Type B pancreatic cell (in vitro differentiated cells): Measurements from ENCODE around the gene POU2F2. TPM values are rescaled to one million over a fixed set of nuclear protein-coding genes. Genes with fewer than 3 reads are reported as not detected.

Source experiments
- DNase-seq: peaks from one replicate; pipeline ENCODE4 v3.0.0; 2021; ENCODE audit warnings: mixed read lengths; ENCODE audit not compliant: unreplicated experiment; ENCODE audit errors: extremely low spot score
- H3K27ac Mint-ChIP-seq: 2 replicates; pipeline ENCODE4 v1.8.0; 2021; ENCODE audit warnings: mild to moderate bottlenecking, mixed read lengths
- H3K27me3 Mint-ChIP-seq: 2 replicates; pipeline ENCODE4 v1.8.0; 2021; ENCODE audit warnings: mixed read lengths
- H3K36me3 Mint-ChIP-seq: 2 replicates; pipeline ENCODE4 v1.8.0; 2021; ENCODE audit warnings: mixed read lengths
- H3K4me1 Mint-ChIP-seq: one replicate; pipeline ENCODE4 v1.8.0; 2021; ENCODE audit warnings: mixed read lengths; ENCODE audit not compliant: unreplicated experiment
- H3K4me3 Mint-ChIP-seq: 2 replicates; pipeline ENCODE4 v1.8.0; 2021; ENCODE audit warnings: mild to moderate bottlenecking, mixed read lengths
- H3K9me3 Mint-ChIP-seq: 2 replicates; pipeline ENCODE4 v1.8.0; 2021; ENCODE audit warnings: mixed read lengths
- CTCF ChIP-seq: fragments of 200-600 bp; sonication (generic); conservative IDR thresholded peaks from 2 replicates; pipeline ENCODE4 v1.5.0; 2021; ENCODE audit warnings: antibody characterized with exemption, mild to moderate bottlenecking
- total RNA-seq: library from RNA; stranded (reverse); gene quantifications from 2 replicates; pipeline ENCODE4 v1.2.1, GENCODE V29; 2021; ENCODE audit warnings: low replicate concordance

Gene POU2F2
- total RNA-seq, 1 donor from 2014 or later = 1.7 TPM

GRCh38 chr19:42134535-42135070 is 2.4 kb upstream of the POU2F2 start:
- no peak for DNase-seq
- H3K4me3 Mint-ChIP-seq = no peak overlapping the region
- peaks cover 77% of the 10 kb centered on the region for H3K27me3 Mint-ChIP-seq
- TF ChIP-seq CTCF = no peak
- no peaks in the 10 kb centered on the region for H3K9me3 Mint-ChIP-seq
- no peaks in the 10 kb centered on the region for H3K36me3 Mint-ChIP-seq
- H3K4me1 Mint-ChIP-seq = no peaks in the 10 kb centered on the region
- no peak overlapping the region for H3K27ac Mint-ChIP-seq

GRCh38 chr19:42132851-42133528 is 744 bp upstream of the POU2F2 start:
- H3K4me3 Mint-ChIP-seq = peak overlapping the region; percentile 45
- H3K4me1 Mint-ChIP-seq = no peaks in the 10 kb centered on the region
- peaks cover 78% of the 10 kb centered on the region for H3K27me3 Mint-ChIP-seq
- no peaks in the 10 kb centered on the region for H3K36me3 Mint-ChIP-seq
- DNase-seq = peak; percentile 81
- peak; percentile 99 for TF ChIP-seq CTCF
- no peak overlapping the region for H3K27ac Mint-ChIP-seq
- no peaks in the 10 kb centered on the region for H3K9me3 Mint-ChIP-seq

- peaks cover 73% of the 10 kb centered on the region for H3K27me3 Mint-ChIP-seq
- H3K27ac Mint-ChIP-seq = no peak overlapping the region
- no peaks in the 10 kb centered on the region for H3K4me1 Mint-ChIP-seq
- TF ChIP-seq CTCF = no peak
- DNase-seq = no peak
- no peaks in the 10 kb centered on the region for H3K36me3 Mint-ChIP-seq
- H3K4me3 Mint-ChIP-seq = no peak overlapping the region
- H3K9me3 Mint-ChIP-seq = no peaks in the 10 kb centered on the region
These were observed 857 bp downstream of the POU2F2 start for GRCh38 chr19:42131149-42132029.

- no peaks in the 10 kb centered on the region for H3K36me3 Mint-ChIP-seq
- no peak overlapping the region for H3K4me3 Mint-ChIP-seq
- no peaks in the 10 kb centered on the region for H3K4me1 Mint-ChIP-seq
- TF ChIP-seq CTCF = no peak
- H3K9me3 Mint-ChIP-seq = no peaks in the 10 kb centered on the region
- no peak for DNase-seq
- H3K27ac Mint-ChIP-seq = no peak overlapping the region
- H3K27me3 Mint-ChIP-seq = peaks cover 73% of the 10 kb centered on the region
These were observed 2.0 kb downstream of the POU2F2 start for GRCh38 chr19:42130254-42130573.

- peaks cover 75% of the 10 kb centered on the region for H3K27me3 Mint-ChIP-seq
- H3K36me3 Mint-ChIP-seq = no peaks in the 10 kb centered on the region
- DNase-seq = no peak
- H3K27ac Mint-ChIP-seq = no peak overlapping the region
- no peaks in the 10 kb centered on the region for H3K4me1 Mint-ChIP-seq
- H3K4me3 Mint-ChIP-seq = no peak overlapping the region
- no peaks in the 10 kb centered on the region for H3K9me3 Mint-ChIP-seq
- no peak for TF ChIP-seq CTCF
These were observed 2.6 kb downstream of the POU2F2 start for GRCh38 chr19:42129399-42130253.
